Measurements from ENCODE around the gene TFDP1. TPM values are rescaled to one million over a fixed set of nuclear protein-coding genes. Genes with fewer than 3 reads are reported as not detected.

TFDP1 gene
- total RNA-seq, 4 donors from 2014 or later = 55.7 to 82.1 (median 59.5) TPM

DNA sequence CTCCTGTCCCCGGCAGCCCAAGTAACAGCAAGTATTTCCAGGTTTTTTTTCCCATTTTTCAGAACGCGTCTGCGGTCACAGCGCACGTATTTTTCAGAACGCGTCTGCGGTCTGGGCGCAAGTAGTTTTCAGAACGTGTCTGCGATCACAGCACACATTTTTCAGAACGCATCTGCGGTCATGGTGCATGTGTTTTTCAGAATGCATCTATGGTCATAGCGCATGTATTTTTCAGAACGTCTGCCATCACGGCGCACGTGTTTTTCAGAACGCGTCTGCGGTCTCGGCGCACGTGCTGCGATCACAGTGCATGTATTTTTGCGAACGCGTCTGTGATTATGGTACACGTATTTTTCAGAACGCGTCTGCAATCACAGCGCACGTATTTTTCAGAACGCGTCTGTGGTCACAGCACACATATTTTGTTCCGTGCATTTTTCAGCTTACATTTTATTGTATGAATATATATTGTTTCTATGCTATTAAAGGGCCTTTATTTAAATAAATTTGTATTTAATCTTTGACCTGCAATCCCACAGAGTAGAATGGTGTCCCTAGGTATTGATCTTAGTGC, 53.7 kb downstream of the TFDP1 start:
- Histone ChIP-seq H3K9me3 (peaks cover 0 to 4% (median 0%) of the 10 kb centered on the region in 3 donors), H3K4me1 (no peaks in the 10 kb centered on the region), H3K27me3 (no peaks in the 10 kb centered on the region), H3K4me3 (no peak overlapping the region), H3K27ac (no peak overlapping the region), H3K36me3 (peaks cover 37 to 95% (median 41%) of the 10 kb centered on the region in 3 donors)
- 97% methylated on average over 37 of the region's 37 CpGs for WGBS, 2 donors
- TF ChIP-seq, protein P1, sequence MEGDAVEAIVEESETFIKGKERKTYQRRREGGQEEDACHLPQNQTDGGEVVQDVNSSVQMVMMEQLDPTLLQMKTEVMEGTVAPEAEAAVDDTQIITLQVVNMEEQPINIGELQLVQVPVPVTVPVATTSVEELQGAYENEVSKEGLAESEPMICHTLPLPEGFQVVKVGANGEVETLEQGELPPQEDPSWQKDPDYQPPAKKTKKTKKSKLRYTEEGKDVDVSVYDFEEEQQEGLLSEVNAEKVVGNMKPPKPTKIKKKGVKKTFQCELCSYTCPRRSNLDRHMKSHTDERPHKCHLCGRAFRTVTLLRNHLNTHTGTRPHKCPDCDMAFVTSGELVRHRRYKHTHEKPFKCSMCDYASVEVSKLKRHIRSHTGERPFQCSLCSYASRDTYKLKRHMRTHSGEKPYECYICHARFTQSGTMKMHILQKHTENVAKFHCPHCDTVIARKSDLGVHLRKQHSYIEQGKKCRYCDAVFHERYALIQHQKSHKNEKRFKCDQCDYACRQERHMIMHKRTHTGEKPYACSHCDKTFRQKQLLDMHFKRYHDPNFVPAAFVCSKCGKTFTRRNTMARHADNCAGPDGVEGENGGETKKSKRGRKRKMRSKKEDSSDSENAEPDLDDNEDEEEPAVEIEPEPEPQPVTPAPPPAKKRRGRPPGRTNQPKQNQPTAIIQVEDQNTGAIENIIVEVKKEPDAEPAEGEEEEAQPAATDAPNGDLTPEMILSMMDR (IDR thresholded peaks at IDR 0.05) = no peak
- TF ChIP-seq POLR2A (IDR thresholded peaks at IDR 0.05) = no peak
- DNase-seq = no peak
- intact Hi-C loops (cut with DNase I) = no loop called here

DNA sequence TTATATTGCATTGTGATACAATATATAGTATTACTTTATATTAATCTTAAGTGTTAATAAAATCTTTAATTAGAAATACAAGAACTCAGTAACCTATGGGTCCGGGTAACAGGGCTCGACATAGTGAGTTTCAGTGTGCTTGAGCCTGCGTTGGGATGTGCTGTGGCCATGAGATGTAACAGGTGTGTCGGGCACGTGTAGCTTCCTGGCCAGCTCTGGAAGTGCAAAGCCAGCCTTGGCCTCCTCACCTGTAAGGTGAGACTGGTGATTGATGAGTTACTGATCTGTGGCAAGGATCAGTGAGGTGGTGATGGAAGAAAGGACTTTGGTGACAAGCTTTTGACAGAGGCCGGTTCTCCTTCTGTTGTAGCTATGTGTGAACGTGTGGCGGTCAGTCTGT, 54.3 kb downstream of the TFDP1 start:
- H3K27me3 ChIP-seq = no peaks in the 10 kb centered on the region
- no peak overlapping the region for H3K4me3 ChIP-seq
- TF ChIP-seq, protein P1 (IDR thresholded peaks at IDR 0.05) = no peak
- TF ChIP-seq POLR2A (IDR thresholded peaks at IDR 0.05) = no peak
- H3K36me3 ChIP-seq = peaks cover 33 to 90% (median 37%) of the 10 kb centered on the region in 3 donors
- peaks cover 0 to 4% (median 0%) of the 10 kb centered on the region in 3 donors for H3K9me3 ChIP-seq
- H3K4me1 ChIP-seq = no peaks in the 10 kb centered on the region
- intact Hi-C loops (cut with DNase I) = no loop called here
- H3K27ac ChIP-seq = no peak overlapping the region
- DNase-seq = no peak
- 83 to 89% methylated on average over 8 of the region's 8 CpGs for WGBS, 2 donors

DNA sequence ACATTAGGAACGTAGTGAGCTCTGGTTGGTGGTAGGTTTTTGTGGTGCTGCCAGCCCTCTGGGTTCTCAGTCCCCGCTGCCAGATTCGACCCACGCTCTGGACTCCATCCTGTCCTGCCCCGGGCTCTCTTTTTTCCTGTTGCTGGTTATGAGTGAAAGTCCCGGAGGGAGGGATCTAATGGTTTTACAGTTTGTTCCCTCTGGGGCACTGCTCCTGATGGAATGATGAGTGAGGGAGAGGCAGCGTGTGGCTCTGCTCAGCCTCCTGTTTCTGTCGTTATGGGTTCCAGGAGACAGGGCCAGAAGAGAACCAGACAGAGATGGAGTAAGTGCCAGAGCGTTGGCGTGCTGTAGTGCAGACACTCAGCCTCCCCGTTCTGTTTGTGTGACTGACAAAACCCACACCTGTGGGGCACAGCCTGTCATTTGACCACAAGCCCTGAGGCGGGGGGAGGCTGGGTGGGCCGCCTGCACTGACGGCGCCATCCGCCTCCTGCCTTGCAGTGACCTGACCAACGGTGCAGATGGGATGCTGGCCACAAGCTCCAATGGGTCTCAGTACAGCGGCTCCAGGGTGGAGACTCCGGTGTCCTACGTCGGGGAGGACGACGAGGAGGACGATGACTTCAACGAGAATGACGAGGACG, 55.2 kb downstream of the TFDP1 start:
- no peak for TF ChIP-seq POLR2A (IDR thresholded peaks at IDR 0.05)
- TF ChIP-seq, protein P1 (IDR thresholded peaks at IDR 0.05) = no peak
- peaks cover 0 to 4% (median 0%) of the 10 kb centered on the region in 3 donors for H3K9me3 ChIP-seq
- H3K27ac ChIP-seq = no peak overlapping the region
- H3K4me1 ChIP-seq = no peaks in the 10 kb centered on the region
- WGBS, 2 donors = 92 to 97% methylated on average over 21 to 23 of the region's 27 CpGs
- intact Hi-C loops (cut with DNase I) = no loop called here
- DNase-seq = no peak
- no peak overlapping the region for H3K4me3 ChIP-seq
- H3K36me3 ChIP-seq = peaks cover 30 to 81% (median 35%) of the 10 kb centered on the region in 3 donors
- no peaks in the 10 kb centered on the region for H3K27me3 ChIP-seq

DNA sequence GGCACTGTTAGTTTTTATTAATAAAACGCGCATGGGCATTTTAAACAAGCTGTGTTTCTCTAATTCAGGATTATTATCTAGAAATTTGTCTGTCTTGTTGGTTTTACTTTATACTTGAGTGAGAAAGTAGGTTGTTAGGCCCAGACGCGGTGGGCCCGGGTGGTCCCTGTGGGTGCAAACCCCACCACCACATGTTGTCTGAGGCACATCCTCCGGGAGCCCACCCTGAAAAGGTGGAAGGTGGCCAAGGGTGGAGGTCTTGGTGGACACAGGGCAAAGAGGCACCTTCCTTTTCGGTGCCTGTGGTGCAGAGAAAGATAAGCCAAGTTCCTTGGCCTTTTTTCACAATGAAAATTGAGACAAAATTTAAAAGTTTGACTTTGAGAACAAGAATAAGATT, 56.9 kb downstream of the TFDP1 start:
- H3K27me3 ChIP-seq = no peaks in the 10 kb centered on the region
- intact Hi-C loops (cut with DNase I) = no loop called here
- H3K4me3 ChIP-seq = no peak overlapping the region
- H3K4me1 ChIP-seq = peaks cover 0 to 16% (median 0%) of the 10 kb centered on the region in 3 donors
- DNase-seq = no peak
- no peak for TF ChIP-seq POLR2A (IDR thresholded peaks at IDR 0.05)
- TF ChIP-seq, protein P1 (IDR thresholded peaks at IDR 0.05) = no peak
- 85 to 96% methylated on average over 7 of the region's 7 CpGs for WGBS, 2 donors
- peaks cover 0 to 4% (median 0%) of the 10 kb centered on the region in 3 donors for H3K9me3 ChIP-seq
- H3K27ac ChIP-seq = no peak overlapping the region
- H3K36me3 ChIP-seq = peaks cover 15 to 64% (median 25%) of the 10 kb centered on the region in 3 donors

DNA sequence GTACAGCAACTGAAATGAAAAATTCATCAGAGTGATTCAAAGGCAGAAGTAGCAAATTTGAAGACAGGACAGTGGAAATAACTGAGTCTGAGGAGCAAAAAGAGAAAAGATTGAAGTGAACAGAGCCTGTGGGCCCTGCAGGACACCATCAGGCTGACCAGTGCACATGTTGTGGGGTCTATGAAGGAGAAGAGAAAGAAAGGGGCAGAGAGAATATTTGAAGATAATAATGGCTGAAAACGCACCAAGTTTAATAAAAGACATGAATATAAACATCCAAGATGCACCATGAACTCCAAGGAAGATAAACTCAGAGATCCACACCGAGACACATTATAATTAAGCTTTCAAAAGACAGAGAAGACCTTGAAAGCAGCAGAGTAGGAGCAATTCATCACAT, 58.0 kb downstream of the TFDP1 start:
- WGBS, 2 donors = 93 to 95% methylated on average over 2 of the region's 2 CpGs
- H3K4me3 ChIP-seq = no peak overlapping the region
- H3K36me3 ChIP-seq = peaks cover 8 to 52% (median 14%) of the 10 kb centered on the region in 3 donors
- H3K27ac ChIP-seq = no peak overlapping the region
- H3K9me3 ChIP-seq = peaks cover 0 to 4% (median 0%) of the 10 kb centered on the region in 3 donors
- DNase-seq = no peak
- intact Hi-C loops (cut with DNase I) = no loop called here
- TF ChIP-seq, protein P1 (IDR thresholded peaks at IDR 0.05) = no peak
- TF ChIP-seq POLR2A (IDR thresholded peaks at IDR 0.05) = no peak
- peaks cover 6 to 27% (median 8%) of the 10 kb centered on the region in 3 donors for H3K4me1 ChIP-seq
- H3K27me3 ChIP-seq = no peaks in the 10 kb centered on the region
